ENCODE data around the gene EDRF1. TPM values are rescaled to one million over a fixed set of nuclear protein-coding genes. Genes with fewer than 3 reads are reported as not detected.
"Not testable (repeated sequence)": the region's sequence is repeated elsewhere in the genome, so short reads cannot be mapped to it uniquely, and the experiment has no call there.

EDRF1 gene
- total and polyA plus RNA-seq, 2 experiments from 2014 or later, result 10.1 to 28.9 TPM

GRCh38 chr10:125709553-125710474 lies 9.7 kb upstream of the EDRF1 start:
- WGBS (ENCODE audit: low lambda C conversion rate, missing lambda C conversion rate), result 54% methylated on average over 12 of the region's 12 CpGs
- no peaks in the 10 kb centered on the region for H3K9me2 ChIP-seq (replicated peaks; ENCODE audit: insufficient read depth)
- DNase-seq (ENCODE audit: low spot score), result no peak
- H4K20me1 ChIP-seq (ENCODE audit: insufficient read depth, poor library complexity, severe bottlenecking), result no peaks in the 10 kb centered on the region
- peaks cover 14% of the 10 kb centered on the region for H3K4me1 ChIP-seq (ENCODE audit: insufficient read depth)
- H3K9me3 ChIP-seq (ENCODE audit: low read depth), result no peaks in the 10 kb centered on the region
- no peak overlapping the region for H2AFZ ChIP-seq
- no peaks in the 10 kb centered on the region for H3K79me2 ChIP-seq
- H3K4me3 ChIP-seq, result no peak overlapping the region
- H3K27ac ChIP-seq, result no peak overlapping the region
- no peak for TF ChIP-seq EZH2 (IDR thresholded peaks at IDR 0.05; ENCODE audit: borderline replicate concordance)
- no peak for TF ChIP-seq CTCF (IDR thresholded peaks at IDR 0.05; ENCODE audit: poor library complexity)
- TF ChIP-seq EZH2phosphoT487 (IDR thresholded peaks at IDR 0.05; ENCODE audit: low read depth, severe bottlenecking, unreplicated experiment), result no peak
- no peaks in the 10 kb centered on the region for H3K27me3 ChIP-seq
- H3K36me3 ChIP-seq (replicated peaks; ENCODE audit: insufficient read depth, low read depth), result no peaks in the 10 kb centered on the region
- H3K4me2 ChIP-seq, result peak overlapping the region; percentile 2

DNA sequence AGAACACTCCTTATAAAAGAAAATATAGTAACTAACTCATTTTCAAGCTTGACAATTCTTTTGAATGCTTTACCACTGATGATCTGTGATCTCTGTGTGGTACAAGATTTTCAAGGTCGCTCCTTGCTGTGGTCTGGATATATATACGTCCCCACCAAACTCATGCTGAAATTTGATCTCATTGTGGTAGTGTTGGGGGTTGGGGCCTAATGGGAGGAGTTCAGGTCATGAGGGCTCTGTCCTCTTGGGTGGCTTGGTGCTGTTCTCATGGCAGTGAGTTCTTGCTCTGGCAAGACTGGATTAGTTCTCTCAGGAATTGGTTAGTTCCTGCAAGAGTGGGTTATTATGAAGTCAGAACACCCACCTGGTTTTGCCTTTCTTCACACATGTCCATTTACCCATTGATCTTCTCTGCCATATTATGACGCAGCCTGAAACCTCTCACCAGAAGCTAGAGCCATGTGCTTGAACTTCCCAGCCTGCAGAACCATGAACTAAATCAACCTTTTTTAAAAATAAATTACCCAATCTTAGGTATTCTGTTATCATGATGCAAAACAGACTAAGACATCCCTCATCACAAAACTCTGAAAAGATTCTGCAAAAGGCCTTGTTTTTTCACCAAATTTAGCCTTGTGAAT lies 8.3 kb upstream of the EDRF1 start:
- no peaks in the 10 kb centered on the region for H3K9me2 ChIP-seq (replicated peaks; ENCODE audit: insufficient read depth)
- H3K27ac ChIP-seq, result no peak overlapping the region
- 80% methylated on average over 3 of the region's 3 CpGs for whole genome bisulfite sequencing (ENCODE audit: low lambda C conversion rate, missing lambda C conversion rate)
- DNase-seq (ENCODE audit: low spot score), result no peak
- TF ChIP-seq CTCF (IDR thresholded peaks at IDR 0.05; ENCODE audit: poor library complexity), result no peak
- TF ChIP-seq EZH2 (IDR thresholded peaks at IDR 0.05; ENCODE audit: borderline replicate concordance), result no peak
- TF ChIP-seq EZH2phosphoT487 (IDR thresholded peaks at IDR 0.05; ENCODE audit: low read depth, severe bottlenecking, unreplicated experiment), result no peak
- H2AFZ ChIP-seq, result no peak overlapping the region
- H3K9me3 ChIP-seq (ENCODE audit: low read depth), result no peaks in the 10 kb centered on the region
- H3K36me3 ChIP-seq (replicated peaks; ENCODE audit: insufficient read depth, low read depth), result no peaks in the 10 kb centered on the region
- H3K79me2 ChIP-seq, result no peaks in the 10 kb centered on the region
- H3K4me3 ChIP-seq, result no peak overlapping the region
- H4K20me1 ChIP-seq (ENCODE audit: insufficient read depth, poor library complexity, severe bottlenecking), result no peaks in the 10 kb centered on the region
- no peaks in the 10 kb centered on the region for H3K27me3 ChIP-seq
- H3K4me2 ChIP-seq, result no peak overlapping the region
- peaks cover 14% of the 10 kb centered on the region for H3K4me1 ChIP-seq (ENCODE audit: insufficient read depth)

GRCh38 chr10:125714728-125715127 lies 4.8 kb upstream of the EDRF1 start:
- not testable (repeated sequence) for H3K27ac ChIP-seq; H3K9me2 ChIP-seq (replicated peaks; ENCODE audit: insufficient read depth); H3K4me1 ChIP-seq (ENCODE audit: insufficient read depth); H3K4me3 ChIP-seq; H3K27me3 ChIP-seq; H3K79me2 ChIP-seq; H4K20me1 ChIP-seq (ENCODE audit: insufficient read depth, poor library complexity, severe bottlenecking); H3K4me2 ChIP-seq; H3K36me3 ChIP-seq (replicated peaks; ENCODE audit: insufficient read depth, low read depth); H3K9me3 ChIP-seq (ENCODE audit: low read depth); DNase-seq (ENCODE audit: low spot score); H2AFZ ChIP-seq
- 91% methylated on average over 4 of the region's 4 CpGs for WGBS (ENCODE audit: low lambda C conversion rate, missing lambda C conversion rate)

GRCh38 chr10:125720002-125720382 lies 483 bp downstream of the EDRF1 start:
- peak overlapping the region; percentile 66 for H2AFZ ChIP-seq
- no peaks in the 10 kb centered on the region for H3K27me3 ChIP-seq
- H3K9me2 ChIP-seq (replicated peaks; ENCODE audit: insufficient read depth), result no peaks in the 10 kb centered on the region
- H3K36me3 ChIP-seq (replicated peaks; ENCODE audit: insufficient read depth, low read depth), result no peaks in the 10 kb centered on the region
- peak overlapping the region; percentile 87 for H3K4me2 ChIP-seq
- no peaks in the 10 kb centered on the region for H4K20me1 ChIP-seq (ENCODE audit: insufficient read depth, poor library complexity, severe bottlenecking)
- WGBS (ENCODE audit: low lambda C conversion rate, missing lambda C conversion rate), result 4% methylated on average over 15 of the region's 15 CpGs
- H3K4me3 ChIP-seq, result peak overlapping the region; percentile 53
- TF ChIP-seq EZH2phosphoT487 (IDR thresholded peaks at IDR 0.05; ENCODE audit: low read depth, severe bottlenecking, unreplicated experiment), result no peak
- TF ChIP-seq CTCF (IDR thresholded peaks at IDR 0.05; ENCODE audit: poor library complexity), result no peak
- no peak for TF ChIP-seq EZH2 (IDR thresholded peaks at IDR 0.05; ENCODE audit: borderline replicate concordance)
- H3K27ac ChIP-seq, result peak overlapping the region; percentile 79
- peaks cover 7% of the 10 kb centered on the region for H3K4me1 ChIP-seq (ENCODE audit: insufficient read depth)
- no peak for DNase-seq (ENCODE audit: low spot score)
- H3K79me2 ChIP-seq, result peaks cover 24% of the 10 kb centered on the region
- no peaks in the 10 kb centered on the region for H3K9me3 ChIP-seq (ENCODE audit: low read depth)

Data from hepatocyte (in vitro differentiated cells).